Measurements from ENCODE around the gene ZNF143. TPM values are rescaled to one million over a fixed set of nuclear protein-coding genes. Genes with fewer than 3 reads are reported as not detected.
"Not testable (repeated sequence)": the region's sequence is repeated elsewhere in the genome, so short reads cannot be mapped to it uniquely, and the experiment has no call there.

Gene ZNF143
- total RNA-seq, 4 donors from 2014 or later = 30.0 to 38.8 (median 34.5) TPM

DNA sequence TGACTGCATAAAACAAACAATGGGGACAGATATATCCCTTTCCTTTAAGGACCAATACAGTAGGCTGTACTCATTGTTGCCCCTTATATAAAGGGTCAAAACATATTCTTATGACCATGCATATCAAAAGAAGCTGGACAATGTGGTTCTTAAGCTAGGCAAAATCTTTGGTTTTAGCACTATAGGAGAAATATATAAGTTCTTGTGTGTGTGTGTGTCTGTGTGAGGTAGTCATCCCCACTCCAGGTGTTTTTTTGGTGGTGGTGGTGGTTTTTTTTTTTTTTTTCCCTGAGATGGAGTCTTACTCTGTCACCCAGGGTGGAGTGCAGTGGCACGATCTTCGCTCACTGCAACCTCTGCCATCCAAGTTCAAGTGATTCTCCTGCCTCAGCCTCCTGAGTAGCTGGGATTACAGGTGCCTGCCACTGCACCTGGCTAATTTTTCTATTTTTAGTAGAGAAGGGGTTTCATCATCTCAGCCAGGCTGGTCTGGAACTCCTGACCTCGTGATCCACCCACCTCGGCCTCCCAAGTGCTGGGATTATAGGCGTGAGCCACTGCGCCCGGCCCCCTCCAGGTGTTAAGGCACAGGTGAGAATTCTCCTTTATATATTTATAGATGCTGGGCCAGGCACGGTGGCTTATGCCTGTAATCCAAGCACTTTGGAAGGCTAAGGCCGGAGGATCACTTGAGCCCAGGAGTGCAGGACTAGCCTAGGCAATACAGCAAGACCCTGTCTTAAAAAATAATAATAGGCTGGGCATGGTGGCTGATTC, 12.0 kb upstream of the ZNF143 start:
- 96% methylated on average over 8 of the region's 9 CpGs for WGBS

DNA sequence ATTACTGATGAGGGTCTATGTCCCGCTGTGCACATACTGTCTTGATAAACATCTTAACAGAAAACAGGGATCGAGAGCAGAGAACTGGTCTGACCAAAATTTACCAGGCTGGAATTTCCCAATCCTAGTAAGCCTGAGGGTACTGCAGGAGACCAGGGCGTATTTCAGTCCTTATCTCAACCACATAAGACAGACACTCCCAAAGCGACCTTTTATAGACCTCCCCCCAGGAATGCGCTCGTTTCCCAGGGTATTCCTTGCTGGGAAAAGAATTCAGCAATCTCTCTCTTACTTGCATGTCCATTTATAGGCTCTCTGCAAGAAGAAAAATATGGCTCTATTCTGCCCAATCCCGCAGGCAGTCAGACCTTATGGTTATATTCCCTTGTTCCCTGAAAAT, 8.8 kb upstream of the ZNF143 start:
- H3K27me3 ChIP-seq; H3K27ac ChIP-seq (replicated peaks in 1 of 4); H3K9me3 ChIP-seq; H3K36me3 ChIP-seq; H3K4me1 ChIP-seq; H3K4me3 ChIP-seq; DNase-seq (ENCODE audit: extremely low spot score); intact Hi-C loops (cut with DNase I): not testable (repeated sequence)
- WGBS = 87% methylated on average over 7 of the region's 7 CpGs

More for the DNA sequence above, 12.0 kb upstream of the ZNF143 start:
- Histone ChIP-seq H3K27ac (replicated peaks in 1 of 4) (no peak overlapping the region), H3K4me3 (no peak overlapping the region), H3K27me3 (no peaks in the 10 kb centered on the region), H3K9me3 (peaks cover 0 to 8% (median 2%) of the 10 kb centered on the region in 4 donors), H3K4me1 (no peaks in the 10 kb centered on the region), H3K36me3 (peaks cover 3 to 32% (median 29%) of the 10 kb centered on the region in 4 donors)
- TF ChIP-seq, protein P1, sequence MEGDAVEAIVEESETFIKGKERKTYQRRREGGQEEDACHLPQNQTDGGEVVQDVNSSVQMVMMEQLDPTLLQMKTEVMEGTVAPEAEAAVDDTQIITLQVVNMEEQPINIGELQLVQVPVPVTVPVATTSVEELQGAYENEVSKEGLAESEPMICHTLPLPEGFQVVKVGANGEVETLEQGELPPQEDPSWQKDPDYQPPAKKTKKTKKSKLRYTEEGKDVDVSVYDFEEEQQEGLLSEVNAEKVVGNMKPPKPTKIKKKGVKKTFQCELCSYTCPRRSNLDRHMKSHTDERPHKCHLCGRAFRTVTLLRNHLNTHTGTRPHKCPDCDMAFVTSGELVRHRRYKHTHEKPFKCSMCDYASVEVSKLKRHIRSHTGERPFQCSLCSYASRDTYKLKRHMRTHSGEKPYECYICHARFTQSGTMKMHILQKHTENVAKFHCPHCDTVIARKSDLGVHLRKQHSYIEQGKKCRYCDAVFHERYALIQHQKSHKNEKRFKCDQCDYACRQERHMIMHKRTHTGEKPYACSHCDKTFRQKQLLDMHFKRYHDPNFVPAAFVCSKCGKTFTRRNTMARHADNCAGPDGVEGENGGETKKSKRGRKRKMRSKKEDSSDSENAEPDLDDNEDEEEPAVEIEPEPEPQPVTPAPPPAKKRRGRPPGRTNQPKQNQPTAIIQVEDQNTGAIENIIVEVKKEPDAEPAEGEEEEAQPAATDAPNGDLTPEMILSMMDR (IDR thresholded peaks at IDR 0.05) = no peak
- TF ChIP-seq POLR2A (IDR thresholded peaks at IDR 0.05; ENCODE audit: low read depth) = no peak
- no peak for TF ChIP-seq POLR2AphosphoS5 (IDR thresholded peaks at IDR 0.05)
- TF ChIP-seq EP300 (IDR thresholded peaks at IDR 0.05) = no peak
- intact Hi-C loops (cut with DNase I) = no loop called here
- DNase-seq (ENCODE audit: extremely low spot score) = no peak

DNA sequence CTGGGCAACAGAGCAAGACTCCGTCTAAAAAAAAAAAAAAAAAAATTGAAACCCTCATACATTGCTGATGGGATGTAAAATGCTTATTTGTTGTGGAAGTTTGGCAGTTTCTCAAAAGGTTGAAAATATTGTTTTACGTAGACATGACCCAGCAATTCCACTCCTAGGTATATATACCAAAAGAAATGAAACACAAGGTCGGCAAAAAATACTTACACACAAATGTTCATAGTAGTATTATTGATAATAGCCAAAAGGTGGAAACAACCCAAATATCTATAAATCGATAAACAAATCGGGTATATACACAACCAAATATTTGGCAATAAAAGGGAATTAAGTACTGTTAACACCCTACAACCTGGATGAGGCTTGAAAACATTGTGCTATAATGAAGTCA, 5.1 kb upstream of the ZNF143 start:
- no peak for TF ChIP-seq POLR2A (IDR thresholded peaks at IDR 0.05; ENCODE audit: low read depth)
- TF ChIP-seq, protein P1 (IDR thresholded peaks at IDR 0.05) = no peak
- TF ChIP-seq EP300 (IDR thresholded peaks at IDR 0.05) = no peak
- no peak for TF ChIP-seq POLR2AphosphoS5 (IDR thresholded peaks at IDR 0.05)
- Histone ChIP-seq H3K4me3 (no peak overlapping the region), H3K27me3 (no peaks in the 10 kb centered on the region), H3K4me1 (peaks cover 6 to 9% (median 7%) of the 10 kb centered on the region in 4 donors), H3K36me3 (no peaks in the 10 kb centered on the region), H3K9me3 (peaks cover 0 to 8% (median 2%) of the 10 kb centered on the region in 4 donors), H3K27ac (replicated peaks in 1 of 4) (no peak overlapping the region)
- WGBS = 96% methylated on average over 5 of the region's 5 CpGs
- no peak for DNase-seq (ENCODE audit: extremely low spot score)
- intact Hi-C loops (cut with DNase I) = no loop called here

DNA sequence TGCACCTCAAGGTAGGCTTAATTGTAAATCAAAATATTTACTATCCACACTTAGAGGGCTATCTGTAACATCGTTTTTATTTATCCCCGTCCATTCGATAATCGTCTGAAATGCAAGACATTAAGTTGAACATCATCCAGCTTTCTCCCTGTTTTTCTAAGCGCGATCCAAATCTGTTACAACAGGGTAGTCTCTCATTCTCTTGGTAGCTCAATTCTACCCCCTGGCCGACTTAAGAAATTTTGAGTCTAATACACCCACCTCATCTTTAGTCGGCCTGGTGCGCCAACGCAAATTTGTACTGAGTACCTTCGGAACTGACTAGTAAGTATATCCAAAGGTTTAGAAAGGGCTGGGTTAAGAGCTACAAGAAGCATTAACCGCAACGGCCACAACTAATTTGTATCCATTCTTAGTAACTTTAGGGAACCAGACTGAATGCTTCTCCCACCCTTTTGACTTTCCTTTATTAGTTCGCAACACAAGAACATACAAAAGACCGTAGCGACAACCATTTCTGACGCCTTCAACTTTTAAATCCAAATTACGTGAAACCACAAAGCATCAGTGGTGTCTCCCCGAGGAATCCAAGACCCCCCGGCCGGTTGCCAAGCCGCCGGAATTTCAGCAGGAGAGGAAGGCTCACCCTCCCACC, 1.0 kb upstream of the ZNF143 start:
- 1% methylated on average over 23 of the region's 23 CpGs for WGBS
- peak overlapping the region; percentile 94 to 99 (median 97) for H3K27ac ChIP-seq (replicated peaks in 1 of 4)
- no peak for DNase-seq (ENCODE audit: extremely low spot score)
- intact Hi-C loops (cut with DNase I) = loop anchor here (5.0 to 10.0 kb wide), 2 partner anchors 145 to 197 kb away; partner anchors contain the start of gene TMEM41B
- peaks cover 22 to 35% (median 28%) of the 10 kb centered on the region in 4 donors for H3K4me1 ChIP-seq
- H3K9me3 ChIP-seq = no peaks in the 10 kb centered on the region
- H3K27me3 ChIP-seq = no peaks in the 10 kb centered on the region
- TF ChIP-seq, protein P1 (IDR thresholded peaks at IDR 0.05) = no peak
- TF ChIP-seq EP300 (IDR thresholded peaks at IDR 0.05) (no peak), POLR2A (IDR thresholded peaks at IDR 0.05; ENCODE audit: low read depth) (no peak), POLR2AphosphoS5 (IDR thresholded peaks at IDR 0.05) (no peak)
- H3K4me3 ChIP-seq = peak overlapping the region; percentile 73 to 94 (median 78)
- H3K36me3 ChIP-seq = no peaks in the 10 kb centered on the region

DNA sequence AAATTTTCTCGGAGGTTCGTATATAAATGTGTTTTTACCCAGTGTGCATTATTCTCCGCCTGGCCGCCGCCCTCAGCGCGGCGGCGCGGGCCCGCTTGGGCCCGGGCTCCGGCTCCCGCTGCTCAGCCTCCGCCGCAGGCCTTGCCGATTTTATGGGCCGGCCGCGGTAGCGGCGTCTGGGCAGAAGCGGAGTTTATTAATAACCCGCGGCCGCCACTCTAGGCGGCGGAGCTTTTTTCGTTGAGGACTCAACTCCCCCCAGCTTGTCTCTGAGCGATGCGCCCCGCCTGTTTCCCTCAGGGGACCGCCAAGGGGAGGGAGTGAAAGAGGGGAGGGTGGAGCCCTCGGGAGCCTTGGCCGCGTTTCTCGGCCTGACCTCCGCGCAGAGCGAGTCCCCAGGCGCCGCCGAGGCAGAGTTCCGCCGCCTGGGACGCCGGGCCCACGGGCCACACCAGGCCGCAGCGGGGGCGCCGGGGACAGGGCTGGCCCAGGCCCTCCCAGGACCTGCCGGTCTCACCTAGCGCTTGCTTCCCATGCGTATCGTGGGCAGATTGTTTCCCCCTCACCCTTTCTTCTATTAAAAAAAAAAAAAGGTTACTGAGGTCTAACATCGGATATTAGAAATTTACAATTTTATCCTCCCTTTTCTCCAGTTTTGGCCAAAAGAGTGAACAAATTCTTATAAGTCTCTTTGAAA, 399 bp downstream of the ZNF143 start:
- Histone ChIP-seq H3K27ac (replicated peaks in 1 of 4) (peak overlapping the region; percentile 93 to 99 (median 97)), H3K9me3 (no peaks in the 10 kb centered on the region), H3K4me1 (peaks cover 22 to 35% (median 28%) of the 10 kb centered on the region in 4 donors), H3K27me3 (no peaks in the 10 kb centered on the region), H3K36me3 (no peaks in the 10 kb centered on the region), H3K4me3 (peak overlapping the region; percentile 67 to 94 (median 78))
- under 1% methylated on average over 39 of the region's 57 CpGs for WGBS
- DNase-seq (ENCODE audit: extremely low spot score) = peak; percentile 97
- TF ChIP-seq POLR2AphosphoS5 (IDR thresholded peaks at IDR 0.05) (peak; percentile 58 to 71), POLR2A (IDR thresholded peaks at IDR 0.05; ENCODE audit: low read depth) (peak; percentile 88), EP300 (IDR thresholded peaks at IDR 0.05) (no peak)
- TF ChIP-seq, protein P1 (IDR thresholded peaks at IDR 0.05) = no peak
- intact Hi-C loops (cut with DNase I) = loop anchor here (5.0 to 10.0 kb wide), 2 partner anchors 146 to 199 kb away; partner anchors contain the start of gene TMEM41B
